Calu3 (cell line): ENCODE results near the gene DGCR2. TPM values are rescaled to one million over a fixed set of nuclear protein-coding genes. Genes with fewer than 3 reads are reported as not detected.
"Not testable (repeated sequence)": the region's sequence is repeated elsewhere in the genome, so short reads cannot be mapped to it uniquely, and the experiment has no call there.

Experiments
- BruUV-seq: library from RNA; stranded (reverse); fragments of 400-500 nt; replicated peaks from 2 replicates; lab custom pipeline; 2021; lab: Mats Ljungman, UMichigan
- CTCF ChIA-PET: fragments of 300-600 bp; sonication (Branson Sonifier 250); formaldehyde crosslinking; loops from one replicate; lab custom pipeline; 2022; ENCODE audit warnings: antibody characterized with exemption; lab: Charles Lee
- DNase-seq: peaks from one replicate; pipeline ENCODE4 v3.0.0; 2022
- H3K27ac Mint-ChIP-seq: one replicate; pipeline ENCODE4 v1.8.0; 2022; ENCODE audit warnings: mixed read lengths; ENCODE audit not compliant: unreplicated experiment
- H3K27me3 Mint-ChIP-seq: one replicate; pipeline ENCODE4 v1.8.0; 2022; ENCODE audit warnings: mixed read lengths; ENCODE audit not compliant: unreplicated experiment
- H3K36me3 Mint-ChIP-seq: one replicate; pipeline ENCODE4 v1.8.0; 2022; ENCODE audit warnings: mild to moderate bottlenecking, moderate library complexity, mixed read lengths; ENCODE audit not compliant: insufficient read depth, unreplicated experiment
- H3K4me1 Mint-ChIP-seq: one replicate; pipeline ENCODE4 v1.8.0; 2022; ENCODE audit warnings: mild to moderate bottlenecking, low read depth, mixed read lengths; ENCODE audit not compliant: unreplicated experiment
- H3K4me3 Mint-ChIP-seq: one replicate; pipeline ENCODE4 v1.8.0; 2022; ENCODE audit warnings: mild to moderate bottlenecking, low read depth, moderate library complexity, mixed read lengths; ENCODE audit not compliant: unreplicated experiment
- H3K9me3 Mint-ChIP-seq: one replicate; pipeline ENCODE4 v1.8.0; 2022; ENCODE audit warnings: low read depth, mixed read lengths; ENCODE audit not compliant: unreplicated experiment
- CTCF ChIP-seq: fragments of 200-600 bp; IDR thresholded peaks from one replicate; pipeline ENCODE4 v1.8.0; 2022; ENCODE audit warnings: antibody characterized with exemption; ENCODE audit not compliant: unreplicated experiment
- intact Hi-C: fragments of 100-400 bp; cut with micrococcal nuclease; formaldehyde crosslinking; loops from one replicate; pipeline ENCODE4 v1.10.0; 2022; ENCODE audit not compliant: unreplicated experiment
- total RNA-seq: library from RNA; stranded (reverse); gene quantifications from 2 replicates; pipeline ENCODE4 v1.2.3, GENCODE V29; 2022

Gene DGCR2
- total RNA-seq, 1 experiment from 2014 or later = 76.4 TPM

- TF ChIP-seq CTCF = no peak
- Mint-ChIP-seq H3K4me1 (no peaks in the 10 kb centered on the region), H3K9me3 (no peaks in the 10 kb centered on the region), H3K27me3 (no peaks in the 10 kb centered on the region), H3K36me3 (peaks cover 9% of the 10 kb centered on the region), H3K4me3 (no peak overlapping the region), H3K27ac (no peak overlapping the region)
- intact Hi-C loops = no loop called here
- CTCF ChIA-PET = no interaction called here
- no peak for DNase-seq
- no TSS peak for BruUV-seq
These were observed 42.5 kb downstream of the DGCR2 start for GRCh38 chr22:19079691-19080090.

GRCh38 chr22:19075404-19075803 lies 46.8 kb downstream of the DGCR2 start:
- intact Hi-C loops = no loop called here
- Mint-ChIP-seq H3K9me3 (no peaks in the 10 kb centered on the region), H3K4me3 (no peak overlapping the region), H3K27ac (no peak overlapping the region), H3K4me1 (no peaks in the 10 kb centered on the region), H3K27me3 (no peaks in the 10 kb centered on the region), H3K36me3 (peaks cover 12% of the 10 kb centered on the region)
- TF ChIP-seq CTCF = no peak
- CTCF ChIA-PET = interaction anchor here (0.6 kb wide), 1 partner anchor 413 kb away, joined by 4 read pairs; no protein-coding TSS in a partner anchor
- no TSS peak for BruUV-seq
- no peak for DNase-seq

- H3K27ac Mint-ChIP-seq, intact Hi-C loops, DNase-seq, H3K4me1 Mint-ChIP-seq, H3K4me3 Mint-ChIP-seq, H3K27me3 Mint-ChIP-seq, BruUV-seq, H3K9me3 Mint-ChIP-seq: not testable (repeated sequence)
- H3K36me3 Mint-ChIP-seq = peaks cover 12% of the 10 kb centered on the region
- CTCF ChIA-PET = interaction anchor here (1.0 kb wide), 1 partner anchor 10 kb away, joined by 3 read pairs; no protein-coding TSS in a partner anchor
These were observed 49.4 kb downstream of the DGCR2 start for GRCh38 chr22:19072853-19073252.

- no TSS peak for BruUV-seq
- CTCF ChIA-PET = no interaction called here
- no peaks in the 10 kb centered on the region for H3K9me3 Mint-ChIP-seq
These were observed 51.6 kb downstream of the DGCR2 start for GRCh38 chr22:19070397-19071169.

More at GRCh38 chr22:19070397-19071169, 51.6 kb downstream of the DGCR2 start:
- no peak for DNase-seq
- no peak overlapping the region for H3K4me3 Mint-ChIP-seq
- no peaks in the 10 kb centered on the region for H3K27me3 Mint-ChIP-seq
- H3K36me3 Mint-ChIP-seq = peaks cover 15% of the 10 kb centered on the region
- no peaks in the 10 kb centered on the region for H3K4me1 Mint-ChIP-seq
- TF ChIP-seq CTCF = no peak
- intact Hi-C loops = no loop called here
- no peak overlapping the region for H3K27ac Mint-ChIP-seq
